Ammon's horn (tissue), 1 donor: ENCODE measurements around the gene CHD6.

Experiments
- DNase-seq: peaks from one replicate; pipeline ENCODE4 v3.0.0-alpha.2; 2016; ENCODE audit warnings: low spot score

The CHD6 gene

GRCh38 chr20:41617902-41618806 lies at the start of gene CHD6:
Gene CHD6, minus strand, starts transcription at chr20:41618377. Its CDS starts 67,040 bp downstream, at chr20:41551337.
- peak; percentile 100 for DNase-seq

GRCh38 chr20:41664584-41664983 lies 46.4 kb upstream of the CHD6 start:
- no peak for DNase-seq

GRCh38 chr20:41657655-41658054 lies 39.5 kb upstream of the CHD6 start:
- no peak for DNase-seq

- DNase-seq, result no peak
Observed at GRCh38 chr20:41655962-41656618, 37.9 kb upstream of the CHD6 start.

- no peak for DNase-seq
Observed at GRCh38 chr20:41654884-41655283, 36.7 kb upstream of the CHD6 start.

- DNase-seq, result no peak
Observed at GRCh38 chr20:41654292-41654691, 36.1 kb upstream of the CHD6 start.

GRCh38 chr20:41650231-41650948 lies 32.2 kb upstream of the CHD6 start:
- DNase-seq, result peak; percentile 20

- no peak for DNase-seq
Observed at GRCh38 chr20:41649489-41649888, 31.3 kb upstream of the CHD6 start.

- DNase-seq, result no peak
Observed at GRCh38 chr20:41645372-41645771, 27.2 kb upstream of the CHD6 start.

- peak; percentile 58 for DNase-seq
Observed at GRCh38 chr20:41643504-41643938, 25.3 kb upstream of the CHD6 start.

GRCh38 chr20:41639630-41640029 lies 21.5 kb upstream of the CHD6 start:
- DNase-seq, result no peak

GRCh38 chr20:41638456-41638855 lies 20.3 kb upstream of the CHD6 start:
- DNase-seq, result no peak

GRCh38 chr20:41635158-41635557 lies 17.0 kb upstream of the CHD6 start:
- no peak for DNase-seq

GRCh38 chr20:41632896-41633295 lies 14.7 kb upstream of the CHD6 start:
- DNase-seq, result no peak

GRCh38 chr20:41631826-41632225 lies 13.6 kb upstream of the CHD6 start:
- DNase-seq, result no peak

GRCh38 chr20:41630846-41631245 lies 12.7 kb upstream of the CHD6 start:
- DNase-seq, result no peak

- DNase-seq, result no peak
Observed at GRCh38 chr20:41627611-41628244, 9.6 kb upstream of the CHD6 start.

- DNase-seq, result no peak
Observed at GRCh38 chr20:41627001-41627495, 8.9 kb upstream of the CHD6 start.

GRCh38 chr20:41623625-41624375 lies 5.6 kb upstream of the CHD6 start:
- DNase-seq, result no peak

GRCh38 chr20:41622584-41622983 lies 4.4 kb upstream of the CHD6 start:
- no peak for DNase-seq

GRCh38 chr20:41621971-41622370 lies 3.8 kb upstream of the CHD6 start:
- DNase-seq, result no peak
